ENCODE data around the gene LTBP3.

The LTBP3 gene

DNA sequence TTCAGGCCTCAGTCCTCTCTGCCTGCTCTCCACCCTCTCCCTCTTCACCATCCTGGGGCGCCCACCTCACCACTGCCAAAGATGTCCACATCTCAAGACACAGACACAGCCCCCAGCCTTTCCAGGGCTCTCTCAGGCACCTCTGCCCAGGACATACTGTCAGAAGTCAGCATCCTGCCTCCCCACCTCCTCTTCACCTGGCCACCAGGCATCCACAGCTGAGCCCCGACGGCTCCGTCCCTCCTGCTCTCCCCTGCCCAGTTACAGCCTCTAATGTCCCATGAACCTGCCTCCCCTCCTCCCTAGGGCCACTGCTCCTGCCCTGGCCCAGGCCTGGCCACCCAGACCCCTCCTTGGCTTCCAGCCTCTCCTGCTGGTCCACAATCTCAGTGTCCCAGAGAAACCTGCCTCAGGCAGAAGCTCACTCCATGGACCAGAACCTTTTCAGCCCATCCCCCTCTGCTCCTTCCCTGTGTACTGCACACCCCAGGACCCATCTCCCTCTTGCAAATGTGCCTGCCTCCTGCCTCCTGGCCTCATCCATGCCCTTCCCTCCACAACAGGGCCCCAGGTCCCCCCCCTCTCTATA, 3.2 kb downstream of the LTBP3 start:
- no peaks in the 10 kb centered on the region for H3K9me3 ChIP-seq (ENCODE audit: insufficient read depth, low read depth, low read length)
- H3F3A ChIP-seq (ENCODE audit: low read depth) = no peaks in the 10 kb centered on the region
- H3K36me3 ChIP-seq (ENCODE audit: insufficient read depth, low read length) = no peaks in the 10 kb centered on the region
- H3K9me2 ChIP-seq (replicated peaks; ENCODE audit: low read depth, low read length) = no peaks in the 10 kb centered on the region
- no peak overlapping the region for H3K9ac ChIP-seq (ENCODE audit: low read depth, low read length, poor library complexity, severe bottlenecking)
- H3K4me2 ChIP-seq (ENCODE audit: low read depth, low read length, poor library complexity, severe bottlenecking) = peak overlapping the region; percentile 60
- no peak overlapping the region for H2AFZ ChIP-seq (ENCODE audit: low read length)
- no peaks in the 10 kb centered on the region for H4K20me1 ChIP-seq (ENCODE audit: insufficient read depth, low read length, poor library complexity, severe bottlenecking)
- no peak overlapping the region for H3K4me3 ChIP-seq (ENCODE audit: low read length, poor library complexity, severe bottlenecking)
- H3K79me2 ChIP-seq (ENCODE audit: insufficient read depth, low read length) = no peaks in the 10 kb centered on the region
- H3K27me3 ChIP-seq (ENCODE audit: insufficient read depth, low read length, poor library complexity, severe bottlenecking) = no peaks in the 10 kb centered on the region
- peaks cover 41% of the 10 kb centered on the region for H3K4me1 ChIP-seq (ENCODE audit: insufficient read depth, low read length, poor library complexity, severe bottlenecking)
- TF ChIP-seq EZH2phosphoT487 (IDR thresholded peaks at IDR 0.05; ENCODE audit: borderline replicate concordance) = no peak
- no peak for TF ChIP-seq CTCF (conservative IDR thresholded peaks at IDR 0.05; ENCODE audit: low read length)

- no peaks in the 10 kb centered on the region for H3K79me2 ChIP-seq (ENCODE audit: insufficient read depth, low read length)
- TF ChIP-seq EZH2phosphoT487 (IDR thresholded peaks at IDR 0.05; ENCODE audit: borderline replicate concordance) = no peak
- no peak for TF ChIP-seq CTCF (conservative IDR thresholded peaks at IDR 0.05; ENCODE audit: low read length)
- peaks cover 41% of the 10 kb centered on the region for H3K4me1 ChIP-seq (ENCODE audit: insufficient read depth, low read length, poor library complexity, severe bottlenecking)
- no peaks in the 10 kb centered on the region for H3K27me3 ChIP-seq (ENCODE audit: insufficient read depth, low read length, poor library complexity, severe bottlenecking)
- H3K9ac ChIP-seq (ENCODE audit: low read depth, low read length, poor library complexity, severe bottlenecking) = peak overlapping the region; percentile 66
- H3K9me2 ChIP-seq (replicated peaks; ENCODE audit: low read depth, low read length) = no peaks in the 10 kb centered on the region
- peak overlapping the region; percentile 51 for H3K4me3 ChIP-seq (ENCODE audit: low read length, poor library complexity, severe bottlenecking)
- no peak overlapping the region for H2AFZ ChIP-seq (ENCODE audit: low read length)
- H4K20me1 ChIP-seq (ENCODE audit: insufficient read depth, low read length, poor library complexity, severe bottlenecking) = no peaks in the 10 kb centered on the region
- peak overlapping the region; percentile 60 for H3K4me2 ChIP-seq (ENCODE audit: low read depth, low read length, poor library complexity, severe bottlenecking)
- H3F3A ChIP-seq (ENCODE audit: low read depth) = no peaks in the 10 kb centered on the region
- no peaks in the 10 kb centered on the region for H3K9me3 ChIP-seq (ENCODE audit: insufficient read depth, low read depth, low read length)
- H3K36me3 ChIP-seq (ENCODE audit: insufficient read depth, low read length) = no peaks in the 10 kb centered on the region
These were observed 3.9 kb downstream of the LTBP3 start for GRCh38 chr11:65554057-65554818.

GRCh38 chr11:65553301-65554001, 4.7 kb downstream of the LTBP3 start:
- peak overlapping the region; percentile 60 for H3K4me2 ChIP-seq (ENCODE audit: low read depth, low read length, poor library complexity, severe bottlenecking)
- peak overlapping the region; percentile 49; the same call in 1 of the 2 replicates for H2AFZ ChIP-seq (ENCODE audit: low read length)
- peak overlapping the region; percentile 66 for H3K9ac ChIP-seq (ENCODE audit: low read depth, low read length, poor library complexity, severe bottlenecking)
- TF ChIP-seq CTCF (conservative IDR thresholded peaks at IDR 0.05; ENCODE audit: low read length) = no peak
- no peak for TF ChIP-seq EZH2phosphoT487 (IDR thresholded peaks at IDR 0.05; ENCODE audit: borderline replicate concordance)
- H3K4me3 ChIP-seq (ENCODE audit: low read length, poor library complexity, severe bottlenecking) = peak overlapping the region; percentile 51
- no peaks in the 10 kb centered on the region for H3K79me2 ChIP-seq (ENCODE audit: insufficient read depth, low read length)
- H3K36me3 ChIP-seq (ENCODE audit: insufficient read depth, low read length) = no peaks in the 10 kb centered on the region
- no peaks in the 10 kb centered on the region for H3F3A ChIP-seq (ENCODE audit: low read depth)
- no peaks in the 10 kb centered on the region for H3K9me2 ChIP-seq (replicated peaks; ENCODE audit: low read depth, low read length)
- no peaks in the 10 kb centered on the region for H4K20me1 ChIP-seq (ENCODE audit: insufficient read depth, low read length, poor library complexity, severe bottlenecking)
- no peaks in the 10 kb centered on the region for H3K9me3 ChIP-seq (ENCODE audit: insufficient read depth, low read depth, low read length)
- H3K27me3 ChIP-seq (ENCODE audit: insufficient read depth, low read length, poor library complexity, severe bottlenecking) = no peaks in the 10 kb centered on the region
- H3K4me1 ChIP-seq (ENCODE audit: insufficient read depth, low read length, poor library complexity, severe bottlenecking) = peaks cover 41% of the 10 kb centered on the region
